ENCODE data around the gene HNRNPLL.

GRCh38 chr2:38560092-38560491, 42.6 kb downstream of the HNRNPLL start:
- TF ChIP-seq CTCF (conservative IDR thresholded peaks at IDR 0.05; ENCODE audit: low read length) (no peak), EZH2phosphoT487 (IDR thresholded peaks at IDR 0.05; ENCODE audit: borderline replicate concordance, low read depth, low read length) (no peak)
